ENCODE data around the gene GPN3. TPM values are rescaled to one million over a fixed set of nuclear protein-coding genes. Genes with fewer than 3 reads are reported as not detected.

Gene GPN3
- total and polyA plus RNA-seq, 2 donors (not counting 1 experiment from before 2014, with no cell fraction given) = 6.7 to 13.4 TPM

DNA sequence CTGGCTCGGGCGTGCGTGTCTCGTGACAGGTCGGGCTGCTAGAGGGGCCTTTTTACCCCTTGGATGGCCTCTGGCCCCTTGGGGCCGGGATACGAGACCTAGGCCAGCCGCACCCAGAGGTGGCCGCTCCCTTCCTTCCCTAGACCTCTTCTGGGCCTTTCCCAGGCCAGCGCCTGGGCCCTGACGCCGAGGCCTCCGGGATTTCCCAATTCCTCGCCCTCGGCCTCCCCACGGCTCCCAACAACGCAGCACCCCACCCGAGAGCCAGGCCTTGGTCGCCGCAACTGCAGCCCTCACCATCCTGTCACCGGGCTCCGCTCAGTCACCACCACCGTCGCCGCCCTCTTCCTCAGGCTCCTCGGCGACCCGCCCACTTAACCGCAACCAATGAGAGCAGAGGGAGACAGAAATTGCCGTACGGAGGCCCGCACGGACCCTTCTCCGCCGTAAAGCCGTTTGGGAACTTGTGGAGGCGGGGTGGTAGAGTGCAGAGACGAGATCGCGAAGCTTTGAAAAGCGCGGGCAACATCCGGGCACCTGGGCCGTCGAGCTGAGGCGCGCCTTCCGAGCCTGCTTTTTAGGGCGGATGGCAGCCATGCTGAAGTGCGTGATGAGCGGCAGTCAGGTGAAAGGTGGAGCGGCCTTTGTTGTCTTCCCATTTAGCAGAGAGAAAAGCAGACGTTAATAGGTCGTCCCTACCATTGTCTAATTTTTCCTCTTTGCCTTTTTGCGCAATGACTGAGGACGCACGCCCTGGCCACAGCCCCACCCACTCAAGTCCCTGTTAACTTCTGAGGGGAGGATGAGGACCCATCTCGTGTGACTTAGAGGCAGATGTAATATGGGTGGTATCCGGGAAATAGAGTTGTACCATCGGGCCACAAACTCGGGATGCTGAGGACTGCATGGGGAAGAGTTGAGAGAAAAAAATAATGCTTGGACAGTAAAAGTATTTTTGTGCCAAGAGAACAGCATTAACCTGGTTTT is 34.0 kb upstream of the GPN3 start, which contains the start of the genes RAD9B and VPS29:
Gene RAD9B, plus strand, starts transcription at position 580 of the 987 bp plus-strand sequence. Its CDS starts 7 bp downstream, at position 587.
Gene VPS29, minus strand, starts transcription at position 360 of the 987 bp plus-strand sequence. Its CDS starts 60 bp downstream, at position 300.
- Histone ChIP-seq H3K27me3 (replicated peaks in 1 of 4; ENCODE audit: control extremely low read depth in 1 of 4, control insufficient read depth in 3 of 4, insufficient read depth in 4 of 4, low read length in 3 of 4) (no peaks in the 10 kb centered on the region), H3K9ac (ENCODE audit: low read length) (peak within 1 kb of the TSS; percentile 82), H2AFZ (ENCODE audit: insufficient read depth, low read depth, low read length, poor library complexity, severe bottlenecking) (peak within 1 kb of the TSS; percentile 100), H3K4me1 (ENCODE audit: control insufficient read depth in 2 of 2, insufficient read depth in 2 of 2, low read length in 2 of 2) (peaks cover 19 to 20% of the 10 kb centered on the region in 2 donors), H3K9me3 (ENCODE audit: control extremely low read depth in 1 of 3, control insufficient read depth in 2 of 3, insufficient read depth in 1 of 3, low read length in 2 of 3) (no peaks in the 10 kb centered on the region), H3K36me3 (replicated peaks in 1 of 2; ENCODE audit: control extremely low read depth in 1 of 2, control insufficient read depth in 1 of 2, extremely low read depth in 1 of 2, insufficient read depth in 2 of 2, low read length in 1 of 2) (no peaks in the 10 kb centered on the region), H3K4me2 (replicated peaks; ENCODE audit: low read depth, low read length, poor library complexity, severe bottlenecking) (peak within 1 kb of the TSS; percentile 80), H3K4me3 (ENCODE audit: control extremely low read depth in 1 of 5, extremely low read depth in 1 of 5, insufficient read depth in 1 of 5, low read depth in 2 of 5, low read length in 4 of 5) (peak within 1 kb of the TSS; percentile 90 to 99 (median 95)), H3K79me2 (ENCODE audit: control insufficient read depth, insufficient read depth, low read length) (peaks cover 53% of the 10 kb centered on the region), H4K20me1 (ENCODE audit: control insufficient read depth, insufficient read depth, low read length, poor library complexity, severe bottlenecking) (no peaks in the 10 kb centered on the region), H3K27ac (ENCODE audit: low read length in 2 of 2) (peak within 1 kb of the TSS; percentile 85 to 90)
- Mint-ChIP-seq H3K9me3 (ENCODE audit: insufficient read depth) (no peaks in the 10 kb centered on the region), H3K4me3 (peak within 1 kb of the TSS; percentile 93), H3K27me3 (no peaks in the 10 kb centered on the region), H3K4me1 (peaks cover 29% of the 10 kb centered on the region), H3K27ac (peak within 1 kb of the TSS; percentile 96)
- no peak for TF ChIP-seq EZH2 (IDR thresholded peaks at IDR 0.05; ENCODE audit: borderline replicate concordance, insufficient read depth, low read depth, low read length, poor library complexity, severe bottlenecking)
- TF ChIP-seq, protein P1, sequence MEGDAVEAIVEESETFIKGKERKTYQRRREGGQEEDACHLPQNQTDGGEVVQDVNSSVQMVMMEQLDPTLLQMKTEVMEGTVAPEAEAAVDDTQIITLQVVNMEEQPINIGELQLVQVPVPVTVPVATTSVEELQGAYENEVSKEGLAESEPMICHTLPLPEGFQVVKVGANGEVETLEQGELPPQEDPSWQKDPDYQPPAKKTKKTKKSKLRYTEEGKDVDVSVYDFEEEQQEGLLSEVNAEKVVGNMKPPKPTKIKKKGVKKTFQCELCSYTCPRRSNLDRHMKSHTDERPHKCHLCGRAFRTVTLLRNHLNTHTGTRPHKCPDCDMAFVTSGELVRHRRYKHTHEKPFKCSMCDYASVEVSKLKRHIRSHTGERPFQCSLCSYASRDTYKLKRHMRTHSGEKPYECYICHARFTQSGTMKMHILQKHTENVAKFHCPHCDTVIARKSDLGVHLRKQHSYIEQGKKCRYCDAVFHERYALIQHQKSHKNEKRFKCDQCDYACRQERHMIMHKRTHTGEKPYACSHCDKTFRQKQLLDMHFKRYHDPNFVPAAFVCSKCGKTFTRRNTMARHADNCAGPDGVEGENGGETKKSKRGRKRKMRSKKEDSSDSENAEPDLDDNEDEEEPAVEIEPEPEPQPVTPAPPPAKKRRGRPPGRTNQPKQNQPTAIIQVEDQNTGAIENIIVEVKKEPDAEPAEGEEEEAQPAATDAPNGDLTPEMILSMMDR (IDR thresholded peaks at IDR 0.05) = no peak
- ChIA-PET CTCF (interaction anchor here (0.6 to 4.3 kb wide), 7 partner anchors 11 to 100 kb away, joined by 3 to 25 read pairs (median 9); partner anchors contain the start of genes ARPC3, FAM216A and GPN3), POLR2A (interaction anchor here (0.9 to 1.7 kb wide), 4 partner anchors 33 to 188 kb away, joined by 4 to 13 read pairs (median 7); partner anchors contain the start of genes ARPC3, FAM216A and GPN3)
- intact Hi-C loops (cut with micrococcal nuclease) = loop anchor here (1.0 to 5.0 kb wide), 5 partner anchors 34 to 220 kb away; partner anchors contain the start of genes ARPC3, ATP2A2, FAM216A and GPN3
- peak; percentile 99 for DNase-seq
- ATAC-seq (ENCODE audit: low read depth) = peak; percentile 94
- WGBS (ENCODE audit: insufficient coverage) = 6% methylated on average over 55 of the region's 61 CpGs
